ENCODE data around the gene RGS17.

- TF ChIP-seq CTCF (IDR thresholded peaks at IDR 0.05) (no peak), POLR2A (IDR thresholded peaks at IDR 0.05) (no peak)
Observed at GRCh38 chr6:153106021-153106420, 25.1 kb downstream of the RGS17 start.
